Ureter (tissue), 1 donor: ENCODE measurements around the gene CEACAM3. TPM values are rescaled to one million over a fixed set of nuclear protein-coding genes. Genes with fewer than 3 reads are reported as not detected.
A peak's percentile ranks its signal among the peaks of the same experiment; 100 is the strongest.

ENCODE experiments used
- DNase-seq: peaks from one replicate; pipeline ENCODE4 v3.0.0-alpha.2; 2020; ENCODE audit warnings: low spot score
- total RNA-seq: library from RNA; stranded (reverse); gene quantifications from one replicate; pipeline ENCODE4 v1.2.4, GENCODE V29; 2023
- donor health status: DM: yes; HTN: yes; CAD: no.

CEACAM3 gene
- total RNA-seq, 1 donor from 2014 or later: not detected

- no peak for DNase-seq
Observed at GRCh38 chr19:41792513-41793413, 3.6 kb upstream of the CEACAM3 start.

GRCh38 chr19:41793414-41793727 lies 3.0 kb upstream of the CEACAM3 start:
- DNase-seq: no peak

- DNase-seq: no peak
Observed at GRCh38 chr19:41795031-41795461, 1.3 kb upstream of the CEACAM3 start.

DNA sequence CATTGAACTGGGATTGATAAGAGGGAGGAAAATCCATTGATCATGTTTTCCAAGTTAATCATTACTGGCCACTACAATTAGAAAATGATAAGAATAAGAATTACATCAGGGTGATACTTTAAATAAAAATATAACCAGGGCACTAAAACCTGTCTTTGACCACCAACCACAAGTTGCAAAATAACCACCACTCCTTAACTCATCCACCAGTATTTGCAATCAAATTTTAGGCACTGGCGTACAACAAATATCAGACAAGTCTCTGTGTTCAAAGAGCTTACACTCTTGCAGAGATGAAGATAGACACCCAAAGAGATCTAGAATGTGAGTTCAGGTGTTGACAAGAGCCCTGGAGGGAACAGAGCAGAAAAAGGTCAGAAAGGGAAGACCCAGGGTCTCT lies 514 bp downstream of the CEACAM3 start:
- DNase-seq: no peak

DNA sequence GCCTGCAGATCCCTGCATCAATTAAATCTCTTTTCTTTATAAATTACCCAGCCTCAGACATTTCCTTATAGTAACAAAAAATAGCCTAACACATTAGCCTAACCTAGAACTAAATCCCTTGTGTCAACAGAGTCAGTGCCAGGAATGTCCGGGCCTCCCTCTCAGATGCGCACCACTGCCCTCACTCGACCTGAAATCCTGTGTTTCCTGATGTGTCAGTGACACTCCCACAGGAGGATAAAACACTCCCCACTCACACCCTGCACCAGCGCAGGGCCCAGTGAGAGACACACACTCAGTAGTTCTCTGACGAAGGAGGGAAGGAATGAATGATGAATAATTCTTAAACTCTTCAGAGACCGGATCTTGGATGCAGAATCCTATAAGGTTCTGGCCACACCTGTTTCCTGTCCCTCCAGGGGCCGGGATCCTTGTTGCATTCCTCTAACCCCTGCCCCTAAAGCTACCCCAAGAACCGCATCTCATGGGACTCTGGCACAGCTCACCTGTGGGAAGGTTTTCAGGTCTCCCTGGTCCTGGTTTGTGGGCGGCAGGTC lies 3.1 kb downstream of the CEACAM3 start:
- peak; percentile 61 for DNase-seq

- no peak for DNase-seq
Observed at GRCh38 chr19:41801031-41801430, 4.6 kb downstream of the CEACAM3 start.

DNA sequence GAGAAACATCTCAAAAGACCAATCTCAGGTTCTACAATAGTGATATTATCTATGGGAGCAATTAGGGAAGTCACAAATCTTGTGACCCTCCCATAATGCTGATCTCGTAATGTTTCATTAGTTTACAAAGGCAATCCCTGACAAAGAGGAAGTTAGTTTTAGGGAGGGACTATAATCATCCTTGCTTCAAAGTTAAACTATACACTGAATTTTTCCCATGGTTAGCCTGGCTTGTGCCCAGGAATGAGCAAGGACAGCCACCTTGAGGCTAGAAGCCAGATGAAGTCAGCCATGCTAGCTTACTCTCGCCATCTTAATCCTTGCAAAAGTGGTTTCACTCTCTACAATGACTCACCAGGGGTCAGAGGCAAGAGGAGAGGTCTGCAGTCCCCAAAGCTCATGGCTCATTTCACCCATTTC lies 5.4 kb downstream of the CEACAM3 start:
- no peak for DNase-seq

DNA sequence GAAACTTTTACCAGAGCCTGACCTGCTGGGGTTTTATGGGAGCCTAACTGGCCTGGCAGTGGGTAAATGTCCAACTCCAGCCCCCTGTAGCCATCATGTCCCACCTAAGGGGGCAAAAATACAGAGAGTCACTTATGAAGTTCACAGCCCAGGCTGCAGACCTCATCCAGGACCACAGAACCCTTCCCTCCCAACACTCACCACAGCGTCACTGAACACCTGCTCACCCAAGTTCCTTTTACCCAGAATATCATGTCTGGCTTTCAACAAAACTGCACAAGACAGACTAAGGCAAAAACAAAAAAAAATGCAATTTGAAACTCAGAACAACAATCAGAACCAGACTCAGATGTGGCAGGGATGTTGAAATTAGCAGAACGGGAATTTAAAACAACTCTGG lies 6.4 kb downstream of the CEACAM3 start:
- no peak for DNase-seq

DNA sequence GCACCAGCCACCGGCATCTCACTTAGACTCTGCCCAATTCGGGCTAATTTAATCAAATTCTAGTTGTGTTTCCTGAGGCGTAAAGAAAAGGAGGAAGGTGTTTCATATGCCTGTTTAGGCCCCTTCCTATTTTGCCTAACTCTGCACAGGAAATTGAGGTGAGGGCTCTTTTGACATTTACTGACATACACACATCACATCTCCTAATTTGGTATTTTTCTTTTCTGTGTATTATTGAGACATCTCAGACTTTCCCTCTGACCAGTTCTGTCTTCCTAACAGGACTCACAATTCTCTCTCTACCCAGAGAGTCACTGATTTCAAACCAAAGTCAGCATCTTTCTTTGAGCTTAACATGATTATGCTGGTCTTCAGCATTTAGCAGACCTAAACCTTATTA lies 7.9 kb downstream of the CEACAM3 start:
- no peak for DNase-seq

DNA sequence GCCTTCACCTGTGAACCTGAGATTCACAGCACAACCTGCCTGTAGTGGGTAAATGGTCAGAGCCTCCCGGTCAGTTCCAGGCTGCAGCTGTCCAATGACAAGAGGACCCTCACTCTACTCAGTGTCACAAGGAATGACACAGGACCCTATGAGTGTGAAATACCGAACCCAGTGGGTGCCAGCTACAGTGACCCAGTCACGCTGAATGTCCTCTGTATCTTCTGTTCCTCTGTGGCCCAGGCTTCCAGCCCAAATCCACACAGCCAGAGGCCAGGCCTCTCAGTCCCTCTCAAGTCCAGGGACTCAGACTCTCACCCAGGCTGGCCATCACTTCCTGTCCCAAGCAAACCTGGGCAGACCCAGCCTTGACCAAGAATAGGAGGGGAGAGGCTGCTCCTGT lies 10.8 kb downstream of the CEACAM3 start:
- no peak for DNase-seq

GRCh38 chr19:41808663-41809566 lies 12.5 kb downstream of the CEACAM3 start:
- DNase-seq: no peak

DNA sequence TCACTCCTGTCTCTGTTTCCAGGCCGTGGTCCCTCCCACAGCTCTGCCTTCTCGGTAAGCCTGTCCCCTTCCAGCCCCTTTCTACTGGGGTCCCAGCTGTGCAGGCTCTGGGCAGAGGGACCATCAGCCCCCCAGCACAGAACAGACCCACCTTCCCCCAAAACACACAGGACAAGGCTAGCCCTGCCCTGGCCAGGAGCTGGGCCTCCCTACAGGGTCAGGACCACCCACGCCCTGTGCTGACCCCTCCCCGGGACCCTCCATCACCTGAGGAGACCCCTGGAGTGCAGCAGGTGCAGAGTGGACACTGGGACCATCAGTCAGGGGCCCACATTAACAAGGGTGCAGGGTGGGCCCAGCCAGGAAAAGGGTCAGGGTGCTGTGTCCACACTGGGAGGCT lies 13.9 kb downstream of the CEACAM3 start:
- DNase-seq: no peak

- DNase-seq: no peak
Observed at GRCh38 chr19:41811036-41811435, 14.6 kb downstream of the CEACAM3 start.

DNA sequence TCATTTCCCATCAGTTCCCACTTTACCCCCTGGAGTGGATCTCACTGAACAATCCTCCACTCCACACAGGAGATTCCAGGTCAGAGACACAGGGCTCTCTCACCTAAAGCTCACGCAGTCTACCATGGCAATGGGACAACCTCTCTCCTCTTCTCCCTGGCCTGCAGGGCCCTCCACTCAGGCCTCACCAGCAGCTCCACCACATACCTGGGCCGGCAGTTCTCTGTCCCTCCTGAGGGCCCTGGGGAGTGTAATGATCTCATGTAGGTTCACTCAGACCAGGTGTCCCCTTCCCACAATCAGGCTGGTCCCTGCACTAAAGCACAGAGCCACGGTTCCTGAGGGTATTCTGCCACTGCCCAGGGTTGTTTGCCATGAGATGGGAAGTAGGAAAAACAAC lies 15.6 kb downstream of the CEACAM3 start:
- no peak for DNase-seq

- DNase-seq: no peak
Observed at GRCh38 chr19:41813911-41814310, 17.5 kb downstream of the CEACAM3 start.

GRCh38 chr19:41815301-41815700 lies 18.9 kb downstream of the CEACAM3 start:
- no peak for DNase-seq

GRCh38 chr19:41816761-41817160 lies 20.4 kb downstream of the CEACAM3 start:
- DNase-seq: no peak

DNA sequence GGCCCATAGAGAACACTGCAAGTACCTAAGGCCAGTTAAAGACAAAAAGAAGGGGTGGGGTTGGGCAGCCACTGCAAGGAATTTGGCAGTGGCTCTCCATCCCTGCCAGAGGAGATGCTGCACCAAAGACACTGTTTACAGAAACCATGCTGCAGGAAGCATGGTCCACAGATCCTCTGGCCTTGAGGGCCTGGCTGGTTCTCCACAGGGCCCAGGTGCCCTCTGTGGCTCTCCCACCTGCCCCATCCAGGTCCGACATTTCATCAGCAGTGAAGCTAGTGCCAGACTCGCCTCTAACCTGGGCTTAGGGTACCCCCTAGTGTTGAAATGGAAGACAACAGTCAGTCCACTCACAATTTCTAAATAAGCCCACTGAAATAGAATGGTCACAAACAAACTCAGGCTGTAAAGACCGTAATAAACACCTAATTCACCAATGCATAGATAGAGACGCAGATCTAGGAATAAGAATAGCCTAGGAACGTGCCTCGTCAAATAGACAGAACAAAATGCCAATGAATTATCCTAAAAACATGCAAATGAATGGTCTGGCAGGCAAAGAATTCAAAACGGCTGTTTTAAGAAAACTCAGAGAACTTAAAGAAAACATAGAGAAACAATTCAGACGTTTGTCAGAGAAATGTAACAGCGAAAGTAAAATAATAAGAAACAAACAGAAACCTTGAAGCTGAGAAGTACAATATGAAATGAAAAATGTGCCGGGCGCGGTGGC lies 24.8 kb downstream of the CEACAM3 start:
- DNase-seq: no peak

DNA sequence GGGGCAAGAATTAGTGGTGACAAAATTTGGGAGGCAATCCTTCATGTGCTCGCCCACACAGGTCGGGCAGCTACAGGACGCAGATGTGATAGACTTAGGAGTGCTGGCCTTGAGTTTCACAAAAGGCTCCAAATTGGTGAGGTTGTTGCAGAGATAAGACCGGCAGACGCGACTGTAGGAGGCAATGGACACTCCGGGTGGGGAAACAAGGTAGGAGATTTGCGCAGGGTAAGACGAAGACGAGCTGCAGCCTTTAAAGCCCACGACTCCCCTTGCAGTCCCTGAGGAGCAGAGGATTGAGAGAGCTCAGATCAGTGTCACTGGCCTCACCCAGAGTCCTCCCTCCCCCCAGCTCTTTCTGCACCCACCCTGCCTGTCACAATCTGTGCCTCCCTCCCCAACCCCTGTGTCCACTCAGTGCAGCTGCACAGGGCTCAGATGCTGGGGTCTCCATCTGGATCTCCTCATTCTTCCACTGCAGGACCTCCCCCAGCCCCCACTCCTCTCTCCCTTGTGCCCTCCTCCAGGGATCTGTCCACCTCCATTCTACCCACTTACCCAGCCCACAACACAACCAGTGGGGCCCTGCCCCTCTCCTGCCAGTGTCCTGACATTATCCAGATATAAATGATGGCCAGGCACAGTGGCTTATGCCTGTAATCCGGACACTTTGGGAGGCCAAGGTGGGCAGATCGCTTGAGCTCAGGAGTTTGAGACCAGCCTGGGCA lies 41.8 kb downstream of the CEACAM3 start:
- DNase-seq: no peak

GRCh38 chr19:41839211-41839610 lies 42.8 kb downstream of the CEACAM3 start:
- DNase-seq: no peak

DNA sequence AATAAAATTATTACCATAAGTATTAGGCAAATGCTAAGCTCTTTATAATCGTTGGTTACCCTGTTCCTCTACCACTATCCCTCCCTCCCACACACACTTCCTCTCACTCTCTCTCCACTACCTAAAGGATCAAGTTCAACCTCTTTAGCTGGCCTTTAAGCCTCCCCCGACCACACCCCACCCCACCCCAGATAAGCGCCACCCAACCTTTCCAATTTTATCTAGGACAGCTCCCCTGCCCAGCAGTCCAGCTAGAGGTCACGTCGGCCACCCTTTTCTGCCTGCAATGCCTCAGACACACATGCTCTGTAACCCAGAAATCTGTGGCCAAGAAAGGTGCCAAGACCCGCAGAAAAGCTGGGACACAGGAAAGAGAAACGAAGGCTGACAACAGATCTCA lies 47.0 kb downstream of the CEACAM3 start:
- no peak for DNase-seq
